Fibroblast of lung (primary cell): ENCODE measurements around the gene TWIST1.
A peak's percentile ranks its signal among the peaks of the same experiment; 100 is the strongest.

Source experiments
- EZH2 ChIP-seq: IDR thresholded peaks from 2 replicates; pipeline ENCODE4 v1.5.1; 2012; ENCODE audit warnings: low read length, control low read depth, mild to moderate bottlenecking; ENCODE audit errors: missing control alignments
- TF ChIP-seq, protein P1 (sequence below), 2 donors: IDR thresholded peaks in 1 of 2; conservative IDR thresholded peaks in 1 of 2; 1 replicate in 1 of 2; 2 replicates in 1 of 2; pipeline ENCODE4 v1.5.1; 2011 to 2012; ENCODE audit warnings: low read length in 2 of 2, control low read depth in 1 of 2, inconsistent platforms in 1 of 2, low read depth in 1 of 2, mild to moderate bottlenecking in 1 of 2

- TF ChIP-seq, protein P1, sequence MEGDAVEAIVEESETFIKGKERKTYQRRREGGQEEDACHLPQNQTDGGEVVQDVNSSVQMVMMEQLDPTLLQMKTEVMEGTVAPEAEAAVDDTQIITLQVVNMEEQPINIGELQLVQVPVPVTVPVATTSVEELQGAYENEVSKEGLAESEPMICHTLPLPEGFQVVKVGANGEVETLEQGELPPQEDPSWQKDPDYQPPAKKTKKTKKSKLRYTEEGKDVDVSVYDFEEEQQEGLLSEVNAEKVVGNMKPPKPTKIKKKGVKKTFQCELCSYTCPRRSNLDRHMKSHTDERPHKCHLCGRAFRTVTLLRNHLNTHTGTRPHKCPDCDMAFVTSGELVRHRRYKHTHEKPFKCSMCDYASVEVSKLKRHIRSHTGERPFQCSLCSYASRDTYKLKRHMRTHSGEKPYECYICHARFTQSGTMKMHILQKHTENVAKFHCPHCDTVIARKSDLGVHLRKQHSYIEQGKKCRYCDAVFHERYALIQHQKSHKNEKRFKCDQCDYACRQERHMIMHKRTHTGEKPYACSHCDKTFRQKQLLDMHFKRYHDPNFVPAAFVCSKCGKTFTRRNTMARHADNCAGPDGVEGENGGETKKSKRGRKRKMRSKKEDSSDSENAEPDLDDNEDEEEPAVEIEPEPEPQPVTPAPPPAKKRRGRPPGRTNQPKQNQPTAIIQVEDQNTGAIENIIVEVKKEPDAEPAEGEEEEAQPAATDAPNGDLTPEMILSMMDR (conservative IDR thresholded peaks at IDR 0.05 in 1 of 2, IDR thresholded peaks at IDR 0.05 in 1 of 2; ENCODE audit: low read depth in 1 of 2, low read length in 2 of 2), result peak; percentile 15 to 23
- TF ChIP-seq EZH2, result no peak
These were observed 47.6 kb downstream of the TWIST1 start for GRCh38 chr7:19069842-19070241.
